LoVo (cell line): Measurements from ENCODE around the gene RNF113B.

Source experiments
- DNase-seq: peaks from one replicate; pipeline ENCODE4 v3.0.0-alpha.2; 2016; ENCODE audit warnings: low spot score

RNF113B gene

DNA sequence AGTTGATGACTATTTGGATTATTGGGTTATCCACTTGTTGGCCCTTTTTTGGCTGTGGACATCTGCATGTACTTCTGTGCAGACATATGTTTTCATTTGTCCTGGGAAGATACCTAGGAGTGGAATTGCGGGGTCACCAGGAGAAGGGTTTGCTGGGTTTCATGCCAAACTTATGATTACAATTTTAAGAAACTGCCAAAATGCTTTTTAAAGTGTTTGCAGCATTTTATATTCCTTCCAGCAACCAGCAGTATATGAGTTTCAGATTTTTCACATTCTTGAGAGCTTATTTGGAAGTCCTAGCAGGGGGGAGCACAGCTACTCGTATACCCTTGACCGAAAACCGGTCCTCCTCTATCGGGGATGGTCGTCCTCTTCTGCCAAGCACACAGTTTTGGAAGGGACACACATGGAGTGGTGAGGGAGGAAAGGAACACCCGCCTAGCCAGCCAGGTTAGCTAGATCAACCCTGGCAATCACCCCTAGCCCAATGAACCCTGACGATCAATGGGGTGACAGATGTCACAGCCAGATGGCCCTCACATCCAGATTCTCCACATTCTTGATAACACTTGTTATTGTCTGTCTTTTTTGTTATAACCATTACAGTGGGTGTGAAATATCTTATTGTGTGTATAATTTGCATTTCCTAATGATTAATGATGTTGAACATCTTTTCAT lies 26.7 kb upstream of the RNF113B start:
- DNase-seq, result no peak

DNA sequence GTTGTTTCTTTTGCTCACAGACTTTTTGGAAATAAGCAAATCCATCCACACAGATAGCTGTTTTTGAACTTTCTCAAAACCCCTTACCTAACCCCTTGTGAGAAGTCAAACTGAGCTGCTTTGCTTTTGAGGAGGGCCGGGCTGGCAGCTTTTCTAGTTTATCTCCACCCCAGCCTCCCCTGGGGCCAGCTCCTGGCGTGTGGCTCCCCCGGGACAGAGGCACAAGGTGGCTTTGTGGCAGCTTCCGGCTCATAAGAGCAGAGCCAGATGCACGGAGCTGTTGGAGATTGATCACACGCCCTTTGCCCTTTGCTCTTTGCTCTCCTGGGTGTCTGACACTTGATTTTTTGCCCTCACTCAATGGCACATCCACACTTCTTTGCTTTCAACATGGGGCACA lies 24.9 kb upstream of the RNF113B start:
- no peak for DNase-seq

DNA sequence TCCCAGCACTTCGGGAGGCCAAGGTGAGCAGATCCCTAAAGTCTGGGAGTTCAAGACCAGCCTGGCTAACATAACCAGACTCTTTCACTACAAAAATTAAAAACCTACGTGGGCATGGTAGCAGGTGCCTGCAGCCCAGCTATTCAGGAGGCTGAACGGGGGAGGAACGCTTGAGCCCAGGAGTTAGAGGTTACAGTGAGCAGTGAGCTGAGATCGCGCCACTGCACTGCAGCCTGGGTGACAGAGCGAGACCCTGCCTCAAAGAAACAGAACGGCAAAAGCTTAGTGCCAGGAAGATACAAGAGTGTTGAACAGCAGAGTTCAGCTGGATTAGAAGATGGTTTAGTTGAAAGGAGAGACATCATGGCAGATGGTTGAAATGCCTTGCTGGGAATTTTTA lies 24.1 kb upstream of the RNF113B start:
- DNase-seq, result no peak

DNA sequence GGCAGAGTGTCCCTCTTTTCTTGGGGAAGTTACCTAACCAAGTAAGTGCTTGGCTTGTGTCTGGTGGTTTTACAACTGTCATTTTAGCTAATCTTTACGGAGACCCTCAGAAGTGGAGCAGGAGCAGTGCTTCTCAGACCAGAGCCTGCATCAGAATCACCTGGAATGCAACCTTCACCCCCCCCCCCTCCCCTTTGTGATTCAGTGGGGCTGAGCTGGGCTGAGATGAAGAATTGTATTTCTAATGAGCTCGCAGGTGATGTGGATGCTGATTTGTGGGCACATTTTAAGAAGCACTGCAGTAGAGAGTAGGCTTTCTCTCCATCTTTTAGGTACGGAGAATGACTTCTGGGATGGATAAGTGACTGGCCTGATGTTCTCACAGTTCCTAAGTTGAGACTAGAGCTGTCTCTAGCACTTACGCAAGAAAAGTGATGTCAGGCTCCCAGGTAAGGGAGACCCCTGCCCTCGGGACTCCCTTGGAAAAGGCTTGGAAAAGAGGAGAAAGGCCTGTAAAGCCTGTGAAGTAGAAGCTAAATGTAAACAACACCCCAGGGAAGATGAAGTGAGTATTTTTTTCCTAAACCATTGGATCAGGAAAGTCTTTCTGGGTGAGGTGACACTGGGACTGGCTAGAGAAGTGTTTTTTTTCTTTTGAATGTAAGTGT lies 23.3 kb upstream of the RNF113B start:
- DNase-seq, result no peak

DNA sequence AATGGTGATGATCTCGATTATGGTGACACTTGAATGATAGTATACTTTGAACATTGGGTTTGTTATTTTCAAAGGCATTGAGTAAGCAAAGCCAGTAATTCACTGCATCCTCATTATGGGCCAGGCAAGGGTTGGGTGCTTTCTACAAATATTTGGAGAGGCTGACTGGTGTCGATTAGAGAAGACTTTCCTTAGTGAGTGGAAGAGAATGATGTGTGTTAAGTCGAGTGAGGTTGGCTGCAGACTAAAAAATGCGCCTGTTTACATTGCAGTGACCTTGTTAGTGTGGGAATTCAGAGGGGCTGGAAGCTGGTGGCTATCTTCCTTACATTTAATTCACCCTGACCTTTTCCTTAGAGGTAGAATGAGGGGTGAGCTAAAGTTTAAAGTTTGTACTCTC lies 22.4 kb upstream of the RNF113B start:
- no peak for DNase-seq

DNA sequence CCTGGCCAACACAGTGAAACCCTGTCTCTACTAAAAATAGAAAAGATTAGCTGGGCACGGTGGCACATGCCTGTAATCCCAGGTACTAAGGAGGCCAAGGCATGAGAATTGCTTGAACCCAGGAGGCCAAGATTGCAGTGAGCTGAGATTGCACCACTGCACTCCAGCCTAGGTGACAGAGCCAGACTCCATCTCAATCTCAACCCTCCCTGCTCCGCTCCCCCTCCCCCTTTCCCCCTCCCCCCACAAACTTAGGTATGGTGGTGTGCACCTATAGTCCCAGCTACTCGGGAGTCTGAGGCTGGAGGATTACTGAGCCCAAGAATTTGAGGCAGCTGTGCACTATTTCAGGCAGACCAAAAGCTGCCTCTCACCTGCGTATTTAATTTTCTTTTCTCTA lies 21.6 kb upstream of the RNF113B start:
- no peak for DNase-seq

DNA sequence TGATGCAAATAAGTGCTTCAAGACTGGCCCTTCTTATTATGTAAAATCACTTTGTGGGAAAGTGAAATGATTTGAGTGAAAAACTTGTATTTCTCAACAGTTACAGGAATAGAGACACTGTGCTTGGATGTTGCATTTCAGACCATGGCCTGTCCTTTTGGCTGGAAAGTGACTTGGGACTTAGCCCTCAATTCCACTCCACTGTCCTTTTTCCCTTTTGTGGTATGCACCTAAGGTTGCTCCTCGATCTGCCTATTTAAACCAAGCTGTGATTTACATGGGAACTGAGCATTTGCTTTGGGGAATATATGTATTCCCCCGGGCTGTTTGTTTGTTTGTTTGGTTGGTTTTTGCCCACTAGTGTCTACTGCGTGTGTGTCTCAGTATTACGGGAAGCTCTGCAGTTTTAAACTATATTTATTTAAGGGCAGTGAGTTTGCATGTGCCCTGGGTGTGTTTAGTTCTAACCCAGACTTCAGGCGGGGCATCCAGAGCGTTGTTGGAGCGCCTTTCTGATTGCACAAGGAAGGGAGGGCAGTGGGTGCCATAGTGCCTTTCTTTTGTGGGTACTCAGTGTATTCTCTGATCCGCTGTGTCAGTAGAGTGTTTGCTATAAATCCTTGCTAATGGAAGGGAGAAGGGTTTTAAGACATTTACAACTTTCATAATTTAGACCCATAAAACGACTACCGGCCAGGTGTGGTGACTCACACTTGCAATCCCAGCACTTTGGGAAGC lies 18.2 kb upstream of the RNF113B start:
- DNase-seq, result peak; percentile 5

DNA sequence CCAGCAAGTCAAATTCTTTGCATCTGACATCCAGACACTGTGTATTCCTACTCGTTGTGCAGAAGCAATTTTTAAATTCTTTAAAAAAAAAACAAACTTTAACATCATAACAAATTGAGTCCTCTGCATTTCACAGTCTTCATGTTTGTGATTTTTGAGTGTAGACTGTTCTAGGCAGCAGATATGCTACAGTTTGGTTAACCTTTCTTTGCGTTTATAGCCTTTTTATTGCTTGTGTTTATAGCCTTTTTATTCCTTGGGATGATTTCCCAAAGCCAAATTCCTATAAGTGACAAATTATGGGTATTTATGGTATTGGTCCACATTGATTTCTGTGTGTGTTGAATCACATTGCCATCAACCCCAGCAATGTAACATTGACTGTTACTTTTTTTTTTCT lies 14.9 kb upstream of the RNF113B start:
- DNase-seq, result no peak

DNA sequence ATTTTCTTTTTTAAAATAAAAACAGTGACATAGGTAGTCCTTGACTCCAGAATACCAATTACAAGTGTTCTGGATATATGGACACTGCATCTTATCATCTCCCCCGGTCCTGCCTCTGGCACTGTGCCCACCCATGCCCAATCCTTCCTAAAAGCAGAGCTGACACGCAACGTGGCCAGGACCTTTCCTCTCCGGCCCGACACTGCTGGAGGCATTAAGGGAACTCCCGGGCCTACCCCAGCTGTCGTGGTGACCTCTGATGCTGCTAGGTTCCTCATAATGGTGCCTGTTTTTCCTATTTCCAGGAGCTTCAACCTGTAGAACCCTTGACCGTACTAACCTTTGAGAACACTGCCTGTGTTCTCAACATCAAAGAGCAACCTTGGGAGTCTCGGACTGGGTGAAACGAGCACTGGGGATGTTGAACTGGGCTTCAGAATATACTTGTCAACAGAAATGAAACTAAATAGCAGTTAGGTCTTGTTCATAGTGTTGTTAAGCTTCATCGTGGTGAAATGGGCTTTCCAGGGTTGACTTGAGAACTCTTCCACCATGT lies 13.9 kb upstream of the RNF113B start:
- no peak for DNase-seq

DNA sequence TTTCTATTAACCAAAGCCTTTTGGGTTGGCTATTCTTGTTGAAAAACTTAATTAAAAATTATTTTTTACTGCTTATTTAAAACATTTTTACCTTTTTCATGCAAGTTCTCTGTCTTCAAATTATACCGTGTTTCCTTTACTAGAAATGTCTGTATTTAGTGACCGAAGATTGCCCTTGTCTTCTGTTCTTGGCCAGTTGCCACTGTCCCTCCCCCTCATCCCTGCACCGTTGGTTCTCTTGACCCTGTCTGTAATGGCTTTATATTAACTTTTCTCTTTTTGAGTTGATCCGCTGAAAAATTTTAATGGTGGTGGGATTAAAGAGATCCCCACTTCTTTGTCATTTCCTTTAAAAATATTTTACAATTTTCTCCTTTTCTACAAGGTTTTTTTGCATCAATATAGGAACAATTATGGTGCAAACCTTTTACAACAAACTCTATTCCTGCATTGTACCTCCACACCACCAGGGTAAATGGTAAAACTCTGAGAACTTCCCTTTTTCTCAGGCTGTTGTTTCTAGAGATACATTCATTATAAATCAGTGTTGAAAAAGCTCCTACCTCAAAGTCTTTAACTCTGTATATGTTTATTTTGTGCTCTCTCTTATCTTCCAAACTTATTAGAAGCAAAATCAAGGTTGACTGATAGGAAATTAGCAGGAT lies 12.9 kb upstream of the RNF113B start:
- DNase-seq, result no peak

DNA sequence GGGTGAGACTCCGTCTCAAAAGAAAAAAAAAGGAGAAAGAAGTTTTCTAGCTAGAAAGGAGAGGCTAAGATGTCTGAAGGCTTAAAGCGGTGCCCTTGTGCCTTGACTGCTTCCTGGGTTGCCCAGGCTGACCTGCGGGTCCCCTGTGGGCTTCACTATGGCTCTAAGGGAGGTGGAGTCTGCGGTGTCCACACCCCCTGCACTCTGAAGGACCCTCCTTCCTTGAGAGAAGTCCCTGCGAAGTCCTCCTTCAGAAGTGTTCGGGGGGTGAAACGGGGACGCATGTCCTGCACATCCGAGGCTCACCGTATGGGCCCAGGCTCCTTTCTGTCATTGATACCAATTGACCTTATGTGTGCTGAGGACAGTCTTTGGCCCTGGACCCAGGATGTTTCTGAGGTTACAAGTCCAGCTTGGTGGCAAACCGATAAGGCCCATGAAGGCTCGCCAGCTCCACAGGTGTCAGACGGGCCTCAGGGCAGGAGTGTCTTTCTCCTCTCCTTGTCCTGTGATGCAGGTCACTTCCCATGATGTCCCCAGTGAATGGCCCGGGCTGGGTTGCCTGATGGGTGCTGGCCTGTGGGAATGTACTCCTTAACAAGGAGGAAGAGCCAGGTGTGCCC lies 11.6 kb upstream of the RNF113B start:
- no peak for DNase-seq

DNA sequence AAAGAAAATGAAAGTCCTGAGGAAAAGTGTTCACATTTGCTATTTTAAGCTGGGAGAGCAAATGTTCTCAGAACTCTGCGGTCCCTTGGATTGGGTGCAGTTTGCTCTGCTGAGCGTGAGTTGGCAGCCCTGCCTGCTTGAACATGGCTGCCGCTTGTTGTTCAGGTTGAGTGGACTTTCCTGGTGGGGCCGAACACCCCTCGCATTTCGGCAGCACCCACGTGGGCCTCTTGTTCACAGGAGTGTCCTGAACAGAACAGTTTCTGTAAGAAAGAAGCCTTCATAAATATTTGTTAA lies 10.8 kb upstream of the RNF113B start:
- DNase-seq, result no peak

DNA sequence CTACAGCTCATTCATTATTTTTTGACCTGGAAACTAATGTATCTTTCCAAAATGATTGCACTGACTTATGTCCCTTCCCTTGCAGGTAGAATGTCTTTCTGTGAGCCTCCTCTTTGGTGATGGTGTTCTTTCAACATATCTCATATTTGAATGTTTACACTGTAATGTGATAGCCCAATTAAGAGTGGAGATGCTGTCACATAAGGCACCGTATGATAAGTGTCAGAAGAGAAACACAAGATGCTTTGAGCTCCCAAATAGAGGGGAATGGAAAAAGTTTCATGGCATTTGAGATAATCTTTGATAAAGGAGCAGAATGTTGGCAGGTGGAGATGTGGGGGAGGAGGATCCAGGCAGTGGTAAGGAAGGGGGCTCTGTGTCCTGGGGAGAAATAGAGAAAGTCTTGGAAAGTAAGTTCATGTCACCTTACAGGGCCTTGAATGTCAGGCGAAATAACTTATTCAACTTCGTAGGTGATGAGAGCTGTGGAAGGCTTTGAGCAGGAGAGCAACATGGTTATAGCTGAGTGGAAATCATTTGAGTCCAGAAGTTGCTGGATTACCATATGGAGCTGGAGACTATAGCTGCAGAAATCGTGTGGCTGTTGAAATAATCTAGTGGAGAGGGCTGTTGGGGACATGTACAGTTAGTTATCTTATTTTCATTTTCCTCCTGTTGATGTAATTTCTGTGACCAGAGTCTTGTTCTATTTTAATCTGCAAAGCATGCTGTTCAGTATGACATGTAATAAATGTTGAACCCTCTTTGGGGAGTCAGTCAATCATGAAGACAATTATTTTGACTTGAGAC lies 10.3 kb upstream of the RNF113B start:
- DNase-seq, result no peak

DNA sequence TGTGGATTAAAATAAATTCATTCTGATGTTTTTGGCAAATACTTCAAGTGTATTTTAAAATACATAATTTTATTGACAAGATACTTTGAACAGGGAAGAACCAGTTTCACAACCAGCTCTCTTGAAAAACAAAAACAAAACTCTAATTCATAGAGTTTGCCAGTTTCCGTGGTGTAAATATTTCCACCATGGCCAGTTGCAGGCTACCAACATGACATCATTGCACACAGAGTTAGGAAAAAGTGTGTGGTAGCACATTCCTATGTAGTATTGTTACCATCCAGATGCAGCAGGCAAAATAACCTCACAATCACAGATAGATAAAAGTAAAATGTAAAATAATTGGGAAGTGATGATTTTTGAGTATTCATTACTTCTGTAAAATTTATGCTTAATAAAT lies 7.7 kb upstream of the RNF113B start:
- no peak for DNase-seq

DNA sequence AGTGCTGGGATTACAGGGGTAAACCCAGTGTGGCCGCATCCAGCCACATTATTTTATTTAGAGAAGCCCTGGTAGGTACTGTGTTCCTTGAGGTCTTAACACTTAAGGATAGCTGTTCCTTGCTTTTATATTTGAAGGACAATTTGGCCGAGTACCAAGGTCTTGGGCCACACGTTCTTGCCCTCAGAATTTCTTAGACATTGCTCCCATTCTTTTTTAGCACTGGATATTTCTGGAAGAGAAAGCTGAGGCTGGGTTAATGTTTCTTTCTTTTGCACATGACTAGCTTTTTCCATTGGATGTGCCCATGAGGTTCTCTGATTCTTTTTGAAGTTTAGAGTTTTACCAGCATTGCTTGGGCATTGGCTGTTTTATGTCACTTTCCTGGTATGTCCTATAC lies 5.5 kb upstream of the RNF113B start:
- DNase-seq, result no peak

DNA sequence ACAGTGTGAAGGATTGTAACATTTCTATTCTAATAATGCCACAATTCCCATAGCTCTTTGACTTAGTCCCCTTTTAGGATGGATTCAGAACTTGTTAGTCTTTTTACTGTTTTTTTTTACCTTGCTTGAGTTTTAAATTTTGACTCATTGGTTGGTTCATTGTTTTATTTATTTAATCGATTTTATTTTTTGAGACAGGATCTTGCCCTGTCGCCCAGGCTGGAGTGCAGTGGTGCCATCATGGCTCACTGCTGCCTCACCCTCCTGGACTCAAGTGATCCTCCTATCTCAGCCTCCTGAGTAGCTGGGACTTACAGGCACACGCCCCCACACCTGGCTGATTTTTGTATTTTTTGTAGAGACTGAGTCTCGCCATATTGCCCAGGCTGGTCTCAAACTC lies 5.1 kb upstream of the RNF113B start:
- DNase-seq, result no peak

DNA sequence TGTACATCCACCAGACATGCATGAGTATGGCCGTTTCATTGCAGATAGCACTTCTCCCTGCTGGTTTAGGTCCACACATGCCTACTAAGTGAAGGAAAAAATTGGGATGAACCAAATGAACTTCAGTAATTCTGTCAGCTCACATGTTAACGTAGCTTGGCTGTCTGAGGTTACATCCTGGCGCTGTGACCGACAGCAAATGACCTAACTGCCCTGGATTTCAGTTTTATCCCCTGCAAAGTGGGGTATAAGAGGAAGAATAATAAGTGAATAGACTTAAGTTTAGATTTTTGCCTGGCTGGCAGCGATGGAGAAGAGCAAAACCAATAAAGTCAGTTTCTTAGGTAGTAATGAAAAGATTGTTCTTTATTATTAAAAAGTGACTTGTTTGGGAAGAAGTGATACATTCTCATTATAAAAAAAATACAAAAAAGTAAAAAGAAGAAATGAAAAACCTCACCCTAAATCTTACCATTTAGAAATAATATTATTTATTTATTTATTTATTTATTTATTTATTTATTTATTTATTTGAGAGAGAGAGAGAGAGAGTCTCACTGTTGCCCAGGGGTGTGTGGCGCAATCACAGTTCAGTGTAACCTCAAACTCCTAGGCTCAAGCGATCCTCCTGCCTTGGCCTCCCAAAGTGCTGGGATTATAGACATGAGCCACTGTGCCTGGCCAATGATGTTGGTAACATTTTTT lies 4.2 kb upstream of the RNF113B start:
- no peak for DNase-seq

DNA sequence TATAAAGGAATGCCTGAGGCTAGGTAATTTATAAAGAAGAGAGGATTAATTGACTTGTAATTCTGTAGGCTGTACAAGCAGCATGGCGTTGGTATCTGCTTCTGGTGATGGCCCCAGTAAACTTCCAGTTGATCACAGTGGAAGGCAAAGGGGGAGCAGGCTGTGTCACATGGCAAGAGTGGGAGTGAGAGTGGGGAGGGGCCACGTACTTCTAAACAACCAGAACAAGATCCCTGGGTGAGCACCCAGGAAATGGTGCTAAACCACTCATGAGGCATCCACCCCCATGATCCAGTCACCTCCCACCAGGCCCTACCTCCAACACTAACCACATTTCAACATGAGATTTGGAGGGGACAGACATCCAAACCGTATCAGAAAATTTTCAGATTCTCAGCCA lies 3.0 kb upstream of the RNF113B start:
- DNase-seq, result no peak

DNA sequence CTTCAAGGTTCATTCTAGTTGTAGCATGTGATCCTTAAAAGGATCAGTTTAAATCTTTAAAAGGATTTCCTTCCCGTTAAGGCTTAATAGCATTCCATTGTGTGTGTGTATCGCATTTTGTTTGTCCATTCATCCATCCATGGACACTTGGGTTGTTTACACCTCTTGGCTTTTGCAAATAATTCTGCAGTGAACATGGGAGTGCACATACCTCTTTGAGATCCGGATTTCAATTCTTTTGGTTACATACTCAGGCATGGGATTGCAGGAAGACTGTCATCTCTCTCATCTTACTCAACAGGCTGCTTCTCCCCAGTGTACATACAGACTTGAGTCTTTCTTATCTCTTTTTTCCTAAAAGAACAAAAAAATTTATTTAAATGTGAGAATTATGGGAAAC lies 1.2 kb downstream of the RNF113B start:
- DNase-seq, result no peak

DNA sequence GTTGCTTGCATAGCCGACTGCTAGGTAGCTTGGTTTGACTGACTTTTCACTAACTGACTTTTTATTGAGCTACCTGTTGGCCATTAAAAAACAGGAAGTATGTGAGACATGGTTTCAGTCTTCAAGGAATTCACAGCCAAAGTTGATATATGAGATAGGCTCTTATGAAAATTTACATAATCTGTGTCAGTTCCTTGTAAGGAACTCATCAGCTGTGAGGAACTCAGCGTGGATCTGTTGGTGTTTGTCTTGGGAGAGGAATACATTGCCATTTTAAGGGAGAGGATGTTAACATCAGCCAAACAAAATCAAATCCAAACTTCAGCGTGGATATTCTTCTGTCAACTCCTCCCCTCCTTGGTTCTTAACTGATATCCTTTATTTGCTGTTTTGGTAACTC lies 2.0 kb downstream of the RNF113B start:
- DNase-seq, result no peak

DNA sequence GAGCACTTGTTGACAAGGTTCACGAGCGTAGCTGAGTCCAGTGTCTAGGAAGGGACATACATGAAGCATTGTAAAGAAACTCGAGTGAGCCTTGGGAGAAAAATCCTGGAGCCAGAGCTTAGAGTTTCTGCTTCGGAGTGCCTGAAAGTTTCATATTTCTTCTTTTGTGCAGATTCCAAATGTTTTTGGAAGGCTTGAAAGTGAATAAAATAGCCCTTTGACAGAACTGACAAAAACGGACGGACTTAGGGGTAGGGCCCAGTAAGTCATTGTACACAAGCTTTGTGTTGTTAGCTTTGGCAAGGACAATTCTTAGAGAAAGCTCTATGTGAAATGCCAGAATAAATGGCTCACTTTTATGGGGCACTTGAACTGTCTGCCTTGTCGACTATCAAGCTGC lies 2.8 kb downstream of the RNF113B start:
- DNase-seq, result no peak
